Psoas muscle (tissue), 8 donors: ENCODE measurements around the gene TMEM14A. TPM values are rescaled to one million over a fixed set of nuclear protein-coding genes. Genes with fewer than 3 reads are reported as not detected.

Experiments used
- ATAC-seq, 4 donors: fragments of 200-7000 bp; cut with Tn5 transposase; one replicate each; pipeline ENCODE4 v1.9.1; 2020; ENCODE audit warnings: moderate library complexity in 3 of 4, mild to moderate bottlenecking in 2 of 4
- DNase-seq, 2 donors: peaks; one replicate each; pipeline ENCODE4 v3.0.0-alpha.2; 2020
- H3K27ac ChIP-seq: fragments of 200-600 bp; one replicate; pipeline ENCODE4 v1.8.0; 2022
- H3K27me3 ChIP-seq, 3 donors: fragments of 200-600 bp in 1 of 3; one replicate each; pipeline versions ENCODE4 v1.6.1 to v1.8.0; 2013 to 2022; ENCODE audit warnings: low read length in 2 of 3, mild to moderate bottlenecking in 2 of 3, moderate library complexity in 1 of 3; ENCODE audit not compliant: insufficient read depth in 3 of 3
- H3K36me3 ChIP-seq, 2 donors: fragments of 200-600 bp in 1 of 2; one replicate each; pipeline versions ENCODE4 v1.6.1 to v1.8.0; 2013 to 2022; ENCODE audit warnings: low read depth in 1 of 2, mild to moderate bottlenecking in 1 of 2, moderate library complexity in 1 of 2; ENCODE audit not compliant: insufficient read depth in 1 of 2
- H3K4me1 ChIP-seq: fragments of 200-600 bp; one replicate; pipeline ENCODE4 v1.8.0; 2022
- H3K4me3 ChIP-seq: fragments of 200-600 bp; one replicate; pipeline ENCODE4 v1.8.0; 2022; ENCODE audit warnings: mild to moderate bottlenecking
- H3K9me3 ChIP-seq: fragments of 200-600 bp; one replicate; pipeline ENCODE4 v1.8.0; 2022
- CTCF ChIP-seq: fragments of 200-600 bp; IDR thresholded peaks from one replicate; pipeline ENCODE4 v1.8.0; 2022; ENCODE audit warnings: antibody characterized with exemption
- WGBS, 3 donors: extraction: QIAGEN DNeasy Blood & Tissue Kit; methylation state at CpG; one replicate each; pipeline versions ENCODE4 v1.1.6 to v1.1.7; 2013; 5-methylcytosine and 5-hydroxymethylcytosine counted together
- intact Hi-C, 2 donors: fragments of 100-400 bp; cut with DNase I; formaldehyde crosslinking; loops; one replicate each; pipeline versions ENCODE4 v1.11.0 to v1.14.2; 2022
- polyA plus RNA-seq, 3 donors: library from polyadenylated mRNA; stranded (reverse); fragments of 200-250 nt; gene quantifications; one replicate each; pipeline ENCODE4 v1.2.3, GENCODE V29; 2013
- total RNA-seq, 4 donors: library from RNA; stranded (reverse); fragmentation: NEBNext Ultra II Directional in 2 of 4; extraction: Animal tissue kit (Norgen Biotek cat#: 25700) in 2 of 4; gene quantifications; one replicate each; pipeline versions ENCODE4 v1.2.1 to v1.2.4, GENCODE V29; 2021 to 2023
- donor health status: healthy with polysubstance abuse.
- donor health status: DM: no; HTN: no; CAD: no; lungs with moderate emphysema.
- donor health status: Bipolar disorder and iron deficiency.
- donor health status: healthy.
- donor health status: DM: yes; HTN: yes; CAD: no.
- donor health status: DM: no; HTN: no; CAD: no.
- donor health status: DM: no; HTN: no; CAD: no.
- donor health status: DM: yes; HTN: yes; CAD: no.

TMEM14A gene
- total and polyA plus RNA-seq, 7 donors = 1.2 to 3.5 (median 2.7) TPM

- Histone ChIP-seq H3K27ac (no peak overlapping the region), H3K36me3 (no peaks in the 10 kb centered on the region), H3K9me3 (no peaks in the 10 kb centered on the region), H3K4me1 (no peaks in the 10 kb centered on the region), H3K27me3 (no peaks in the 10 kb centered on the region), H3K4me3 (no peak overlapping the region)
- DNase-seq (no peak), ATAC-seq (no peak)
- intact Hi-C loops = no loop called here
- TF ChIP-seq CTCF = no peak
- WGBS, 3 donors = 68 to 74% (median 68%) methylated on average over 3 of the region's 3 CpGs
Observed at GRCh38 chr6:52634211-52634610, 36.7 kb upstream of the TMEM14A start.

GRCh38 chr6:52635049-52635577 lies 35.8 kb upstream of the TMEM14A start:
- intact Hi-C loops = no loop called here
- no peaks in the 10 kb centered on the region for H3K36me3 ChIP-seq
- ATAC-seq = no peak
- 53 to 56% (median 55%) methylated on average over 5 of the region's 5 CpGs for WGBS, 3 donors
- no peak for DNase-seq
- TF ChIP-seq CTCF = no peak
- H3K27me3 ChIP-seq = peaks cover 0 to 2% (median 0%) of the 10 kb centered on the region in 3 donors
- no peaks in the 10 kb centered on the region for H3K9me3 ChIP-seq
- no peak overlapping the region for H3K27ac ChIP-seq
- H3K4me1 ChIP-seq = no peaks in the 10 kb centered on the region
- H3K4me3 ChIP-seq = no peak overlapping the region

GRCh38 chr6:52636830-52637229 lies 34.1 kb upstream of the TMEM14A start:
- ATAC-seq = no peak
- Histone ChIP-seq H3K27me3 (peaks cover 0 to 4% (median 0%) of the 10 kb centered on the region in 3 donors), H3K36me3 (no peaks in the 10 kb centered on the region), H3K27ac (no peak overlapping the region), H3K4me1 (no peaks in the 10 kb centered on the region), H3K9me3 (no peaks in the 10 kb centered on the region), H3K4me3 (no peak overlapping the region)
- DNase-seq = no peak
- intact Hi-C loops = no loop called here
- WGBS, 3 donors = 81 to 91% (median 85%) methylated on average over 2 of the region's 2 CpGs
- TF ChIP-seq CTCF = no peak

GRCh38 chr6:52639493-52639892 lies 31.4 kb upstream of the TMEM14A start:
- no peak overlapping the region for H3K27ac ChIP-seq
- H3K9me3 ChIP-seq = no peaks in the 10 kb centered on the region

More at GRCh38 chr6:52639493-52639892, 31.4 kb upstream of the TMEM14A start:
- no peak for DNase-seq
- Histone ChIP-seq H3K4me1 (no peaks in the 10 kb centered on the region), H3K27me3 (peaks cover 0 to 4% (median 0%) of the 10 kb centered on the region in 3 donors), H3K4me3 (no peak overlapping the region), H3K36me3 (no peaks in the 10 kb centered on the region)
- no peak for TF ChIP-seq CTCF
- no peak for ATAC-seq
- intact Hi-C loops = no loop called here
- 87 to 96% (median 89%) methylated on average over 2 of the region's 2 CpGs for WGBS, 3 donors
